Fibroblast of mammary gland (primary cell): ENCODE measurements around the gene B3GNT9.

Source experiments
- DNase-seq: peaks from one replicate; pipeline ENCODE4 v3.0.0-alpha.2; 2010; ENCODE audit warnings: low read depth
- H3K4me3 ChIP-seq: 2 replicates; pipeline ENCODE4 v1.5.1; 2011; ENCODE audit warnings: low read depth, mild to moderate bottlenecking, low read length, moderate library complexity; ENCODE audit not compliant: control insufficient read depth
- CTCF ChIP-seq: conservative IDR thresholded peaks from 2 replicates; pipeline ENCODE4 v1.5.1; 2011; ENCODE audit warnings: low read depth, low read length, inconsistent platforms; ENCODE audit not compliant: control insufficient read depth, insufficient read depth

The B3GNT9 gene

GRCh38 chr16:67169011-67169451 lies 18.2 kb upstream of the B3GNT9 start:
- DNase-seq, result no peak
- no peak overlapping the region for H3K4me3 ChIP-seq
- TF ChIP-seq CTCF, result no peak

DNA sequence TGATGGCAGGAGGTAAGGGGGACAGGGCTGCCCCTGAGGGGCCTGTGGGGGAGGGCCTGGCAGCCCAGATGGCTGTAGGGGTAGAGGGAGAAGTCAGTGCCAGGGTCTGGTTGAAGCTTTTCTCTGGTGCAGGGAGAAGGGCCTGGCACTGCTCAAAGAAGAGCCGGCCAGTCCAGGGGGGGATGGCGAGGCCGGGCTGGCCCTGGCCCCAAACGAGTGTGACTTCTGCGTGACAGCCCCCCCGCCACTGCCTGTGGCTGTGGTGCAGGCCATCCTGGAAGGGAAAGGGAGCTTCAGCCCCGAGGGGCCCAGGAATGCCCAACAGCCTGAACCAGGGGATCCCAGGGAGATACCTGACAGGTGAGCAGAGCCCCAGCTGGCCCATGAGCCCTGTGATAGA lies 16.8 kb upstream of the B3GNT9 start:
- TF ChIP-seq CTCF, result no peak
- no peak for DNase-seq
- H3K4me3 ChIP-seq, result no peak overlapping the region

GRCh38 chr16:67166598-67167168 lies 15.9 kb upstream of the B3GNT9 start:
- no peak for TF ChIP-seq CTCF
- H3K4me3 ChIP-seq, result no peak overlapping the region
- no peak for DNase-seq

DNA sequence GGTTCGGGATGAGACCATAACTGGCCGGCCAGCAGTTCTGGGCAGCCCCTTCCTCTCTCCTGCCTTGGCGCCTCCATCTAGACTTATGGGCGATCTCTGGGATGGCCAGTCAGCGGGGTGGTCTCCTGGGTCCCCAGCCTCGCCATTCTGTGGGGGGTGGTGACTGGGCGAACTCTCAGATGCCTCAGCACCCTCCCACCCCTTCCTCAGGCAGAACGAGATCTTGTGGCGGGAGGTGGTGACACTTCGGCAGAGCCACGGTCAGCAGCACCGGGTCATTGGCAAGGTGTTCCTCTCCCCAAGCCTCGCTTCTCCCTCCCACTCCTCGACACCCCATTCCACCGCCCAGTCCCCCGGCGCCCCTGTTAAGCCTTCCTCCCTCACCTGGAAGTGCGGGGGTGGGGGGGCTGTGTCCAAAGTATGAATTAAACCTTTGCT lies 15.3 kb upstream of the B3GNT9 start:
- no peak for DNase-seq
- H3K4me3 ChIP-seq, result no peak overlapping the region
- TF ChIP-seq CTCF, result no peak

GRCh38 chr16:67165121-67166078 lies 14.6 kb upstream of the B3GNT9 start:
- DNase-seq, result no peak
- no peak overlapping the region for H3K4me3 ChIP-seq
- no peak for TF ChIP-seq CTCF

- no peak for TF ChIP-seq CTCF
- DNase-seq, result no peak
- H3K4me3 ChIP-seq, result peak within 1 kb of the TSS; percentile 7
Observed at GRCh38 chr16:67164599-67165061, 13.8 kb upstream of the B3GNT9 start, which contains the start of gene HSF4. Gene HSF4 (plus strand): TSS chr16:67164745. CDS start chr16:67164812, 67 bp downstream.
